Measurements from ENCODE around the gene MAP2K5.

- TF ChIP-seq CTCF (IDR thresholded peaks at IDR 0.05) (no peak), EP300 (IDR thresholded peaks at IDR 0.05) (no peak)
Observed at GRCh38 chr15:67542420-67543347, at the start of gene MAP2K5.
